ENCODE results near the gene IFI35.
"Not testable (repeated sequence)": the region's sequence is repeated elsewhere in the genome, so short reads cannot be mapped to it uniquely, and the experiment has no call there.

IFI35 gene

GRCh38 chr17:42975701-42976100 is 30.9 kb upstream of the IFI35 start:
- not testable (repeated sequence) for H2AFZ ChIP-seq (ENCODE audit: low read depth, low read length); H2BK12ac ChIP-seq (ENCODE audit: low read length in 2 of 2); H2AK5ac ChIP-seq (ENCODE audit: low read length, severe bottlenecking); H3K79me1 ChIP-seq (replicated peaks; ENCODE audit: low read length, poor library complexity, severe bottlenecking); H2BK15ac ChIP-seq (ENCODE audit: low read depth, poor library complexity, severe bottlenecking); H3K9ac ChIP-seq (ENCODE audit: low read length); H2BK120ac ChIP-seq (ENCODE audit: low read depth, low read length); H3K4ac ChIP-seq (ENCODE audit: low read depth in 1 of 2, low read length in 2 of 2); H3K23ac ChIP-seq (ENCODE audit: low read length in 2 of 2); H3K4me3 ChIP-seq (ENCODE audit: insufficient read depth in 1 of 2, low read depth in 1 of 2, low read length in 2 of 2); H3K4me1 ChIP-seq (ENCODE audit: control insufficient read depth, insufficient read depth, low read depth, low read length); H3K36me3 ChIP-seq (ENCODE audit: control insufficient read depth in 1 of 2, insufficient read depth in 2 of 2, low read depth in 1 of 2, low read length in 2 of 2); H2BK5ac ChIP-seq (ENCODE audit: low read depth, low read length, poor library complexity, severe bottlenecking); H3K27me3 ChIP-seq (ENCODE audit: control insufficient read depth in 1 of 2, insufficient read depth in 1 of 2, low read length in 2 of 2); DNase-seq; H3K14ac ChIP-seq (ENCODE audit: low read length in 2 of 2); H3K27ac ChIP-seq (ENCODE audit: low read length, poor library complexity, severe bottlenecking); H4K91ac ChIP-seq (ENCODE audit: low read length); H4K8ac ChIP-seq (ENCODE audit: low read length); H3K18ac ChIP-seq (ENCODE audit: low read depth in 1 of 2, low read length in 2 of 2); H3K9me3 ChIP-seq (ENCODE audit: control insufficient read depth, low read length); H3K4me2 ChIP-seq (ENCODE audit: low read length, poor library complexity, severe bottlenecking)
- WGBS = 94% methylated on average over 16 of the region's 16 CpGs

GRCh38 chr17:42979511-42980273 is 26.9 kb upstream of the IFI35 start, which contains the start of gene PTGES3L:
Gene PTGES3L (minus strand): TSS chr17:42980080. CDS start chr17:42980053, 27 bp downstream.
- Histone ChIP-seq H3K4ac (ENCODE audit: low read depth in 1 of 2, low read length in 2 of 2) (peak within 1 kb of the TSS; percentile 93 to 95), H3K27me3 (ENCODE audit: control insufficient read depth in 1 of 2, insufficient read depth in 1 of 2, low read length in 2 of 2) (no peaks in the 10 kb centered on the region), H3K9ac (ENCODE audit: low read length) (peak within 1 kb of the TSS; percentile 80), H3K36me3 (ENCODE audit: control insufficient read depth in 1 of 2, insufficient read depth in 2 of 2, low read depth in 1 of 2, low read length in 2 of 2) (no peaks in the 10 kb centered on the region), H2BK120ac (ENCODE audit: low read depth, low read length) (peak within 1 kb of the TSS; percentile 78), H3K4me2 (ENCODE audit: low read length, poor library complexity, severe bottlenecking) (peak within 1 kb of the TSS; percentile 81), H3K4me1 (ENCODE audit: control insufficient read depth, insufficient read depth, low read depth, low read length) (peaks cover 10% of the 10 kb centered on the region), H2BK15ac (ENCODE audit: low read depth, poor library complexity, severe bottlenecking) (peak within 1 kb of the TSS; percentile 91), H3K27ac (ENCODE audit: low read length, poor library complexity, severe bottlenecking) (peak within 1 kb of the TSS; percentile 55), H3K18ac (ENCODE audit: low read depth in 1 of 2, low read length in 2 of 2) (peak within 1 kb of the TSS; percentile 65 to 90), H2BK5ac (ENCODE audit: low read depth, low read length, poor library complexity, severe bottlenecking) (peak within 1 kb of the TSS; percentile 71), H3K14ac (ENCODE audit: low read length in 2 of 2) (peak within 1 kb of the TSS in 1 of 2 experiments; percentile 92), H3K79me1 (replicated peaks; ENCODE audit: low read length, poor library complexity, severe bottlenecking) (peaks cover 2% of the 10 kb centered on the region), H2AK5ac (ENCODE audit: low read length, severe bottlenecking) (no peak within 1 kb of the TSS), H3K9me3 (ENCODE audit: control insufficient read depth, low read length) (no peaks in the 10 kb centered on the region), H4K8ac (ENCODE audit: low read length) (peak within 1 kb of the TSS; percentile 86), H3K23ac (ENCODE audit: low read length in 2 of 2) (peak within 1 kb of the TSS; percentile 37 to 94), H2BK12ac (ENCODE audit: low read length in 2 of 2) (peak within 1 kb of the TSS in 1 of 2 experiments; percentile 49), H4K91ac (ENCODE audit: low read length) (peak within 1 kb of the TSS; percentile 43), H3K4me3 (ENCODE audit: insufficient read depth in 1 of 2, low read depth in 1 of 2, low read length in 2 of 2) (peak within 1 kb of the TSS; percentile 91 to 97), H2AFZ (ENCODE audit: low read depth, low read length) (peak within 1 kb of the TSS; percentile 93)
- 47% methylated on average over 20 of the region's 21 CpGs for WGBS
- peak; percentile 81 for DNase-seq

GRCh38 chr17:42980274-42980765 is 26.3 kb upstream of the IFI35 start, which contains the start of gene RUNDC1:
Gene RUNDC1 (plus strand): TSS chr17:42980565. CDS start chr17:42980577, 12 bp downstream.
- Histone ChIP-seq H3K27ac (ENCODE audit: low read length, poor library complexity, severe bottlenecking) (peak within 1 kb of the TSS; percentile 55), H3K4ac (ENCODE audit: low read depth in 1 of 2, low read length in 2 of 2) (peak within 1 kb of the TSS; percentile 93 to 95), H2AFZ (ENCODE audit: low read depth, low read length) (peak within 1 kb of the TSS; percentile 93), H2AK5ac (ENCODE audit: low read length, severe bottlenecking) (no peak within 1 kb of the TSS), H3K27me3 (ENCODE audit: control insufficient read depth in 1 of 2, insufficient read depth in 1 of 2, low read length in 2 of 2) (no peaks in the 10 kb centered on the region), H3K36me3 (ENCODE audit: control insufficient read depth in 1 of 2, insufficient read depth in 2 of 2, low read depth in 1 of 2, low read length in 2 of 2) (peaks cover 3% of the 10 kb centered on the region in 2 experiments), H3K23ac (ENCODE audit: low read length in 2 of 2) (peak within 1 kb of the TSS; percentile 37 to 94), H3K4me3 (ENCODE audit: insufficient read depth in 1 of 2, low read depth in 1 of 2, low read length in 2 of 2) (peak within 1 kb of the TSS; percentile 91 to 97), H2BK5ac (ENCODE audit: low read depth, low read length, poor library complexity, severe bottlenecking) (peak within 1 kb of the TSS; percentile 71), H2BK12ac (ENCODE audit: low read length in 2 of 2) (peak within 1 kb of the TSS in 1 of 2 experiments; percentile 49), H4K8ac (ENCODE audit: low read length) (peak within 1 kb of the TSS; percentile 86), H3K9me3 (ENCODE audit: control insufficient read depth, low read length) (no peaks in the 10 kb centered on the region), H3K79me1 (replicated peaks; ENCODE audit: low read length, poor library complexity, severe bottlenecking) (peaks cover 2% of the 10 kb centered on the region), H2BK15ac (ENCODE audit: low read depth, poor library complexity, severe bottlenecking) (peak within 1 kb of the TSS; percentile 91), H3K9ac (ENCODE audit: low read length) (peak within 1 kb of the TSS; percentile 80), H4K91ac (ENCODE audit: low read length) (peak within 1 kb of the TSS; percentile 43), H2BK120ac (ENCODE audit: low read depth, low read length) (peak within 1 kb of the TSS; percentile 78), H3K4me1 (ENCODE audit: control insufficient read depth, insufficient read depth, low read depth, low read length) (peaks cover 10% of the 10 kb centered on the region), H3K14ac (ENCODE audit: low read length in 2 of 2) (peak within 1 kb of the TSS in 1 of 2 experiments; percentile 92), H3K18ac (ENCODE audit: low read depth in 1 of 2, low read length in 2 of 2) (peak within 1 kb of the TSS; percentile 65 to 90), H3K4me2 (ENCODE audit: low read length, poor library complexity, severe bottlenecking) (peak within 1 kb of the TSS; percentile 81)
- DNase-seq = peak; percentile 90
- 0% methylated on average over 24 of the region's 39 CpGs for WGBS

All from mesenchymal stem cell (in vitro differentiated cells and primary cell).